HEK293T (cell line): ENCODE measurements around the gene HOOK1.

ENCODE experiments used
- CTCF ChIA-PET: fragments of 350-600 bp; formaldehyde crosslinking; extraction: SDS; loops from one replicate; lab custom pipeline; 2021; ENCODE audit warnings: antibody characterized with exemption, inconsistent platforms; lab: Yijun Ruan, JAX
- POLR2A ChIA-PET: fragments of 350-600 bp; formaldehyde crosslinking; extraction: SDS; loops from one replicate; lab custom pipeline; 2020; ENCODE audit warnings: antibody characterized with exemption, inconsistent platforms; lab: Yijun Ruan, JAX
- DNase-seq: peaks from one replicate; pipeline ENCODE4 v3.0.0; 2012; ENCODE audit warnings: mixed read lengths; ENCODE audit errors: extremely low spot score
- ARNT ChIP-seq: fragments of 450-650 bp; IDR thresholded peaks from 2 replicates; pipeline ENCODE4 v1.6.1; 2017; ENCODE audit warnings: mild to moderate bottlenecking
- BHLHE40 ChIP-seq: fragments of 450-650 bp; IDR thresholded peaks from 2 replicates; pipeline ENCODE4 v1.6.1; 2016; ENCODE audit warnings: mild to moderate bottlenecking, moderate library complexity, borderline replicate concordance
- CTBP1 ChIP-seq: fragments of 450-650 bp; IDR thresholded peaks from 2 replicates; pipeline ENCODE4 v1.6.1; 2016; ENCODE audit warnings: borderline replicate concordance
- ELF4 ChIP-seq: fragments of 450-650 bp; IDR thresholded peaks from 2 replicates; pipeline ENCODE4 v1.6.1; 2017; ENCODE audit warnings: antibody characterized with exemption
- FOXA1 ChIP-seq: fragments of 450-650 bp; IDR thresholded peaks from 2 replicates; pipeline ENCODE4 v1.6.1; 2016; ENCODE audit warnings: mild to moderate bottlenecking
- FOXK2 ChIP-seq: fragments of 450-650 bp; IDR thresholded peaks from 2 replicates; pipeline ENCODE4 v1.6.1; 2016; ENCODE audit warnings: mild to moderate bottlenecking
- FOXM1 ChIP-seq: fragments of 450-650 bp; IDR thresholded peaks from 2 replicates; pipeline ENCODE4 v1.6.1; 2017; ENCODE audit warnings: mild to moderate bottlenecking, borderline replicate concordance
- HDGF ChIP-seq: fragments of 450-650 bp; IDR thresholded peaks from 2 replicates; pipeline ENCODE4 v1.6.1; 2017; ENCODE audit warnings: antibody characterized with exemption, borderline replicate concordance
- L3MBTL2 ChIP-seq: fragments of 450-650 bp; conservative IDR thresholded peaks from 2 replicates; pipeline ENCODE4 v1.6.1; 2016; ENCODE audit warnings: mild to moderate bottlenecking
- LEF1 ChIP-seq: fragments of 450-650 bp; IDR thresholded peaks from 2 replicates; pipeline ENCODE4 v1.6.1; 2017; ENCODE audit warnings: mild to moderate bottlenecking, borderline replicate concordance
- NFRKB ChIP-seq: fragments of 450-650 bp; IDR thresholded peaks from 2 replicates; pipeline ENCODE4 v1.6.1; 2016; ENCODE audit warnings: mild to moderate bottlenecking, moderate library complexity
- PKNOX1 ChIP-seq: fragments of 450-650 bp; IDR thresholded peaks from 2 replicates; pipeline ENCODE4 v1.6.1; 2016
- SP1 ChIP-seq: fragments of 450-650 bp; IDR thresholded peaks from 2 replicates; pipeline ENCODE4 v1.6.1; 2017
- SUZ12 ChIP-seq: fragments of 450-650 bp; IDR thresholded peaks from 2 replicates; pipeline ENCODE4 v1.6.1; 2016; ENCODE audit warnings: mild to moderate bottlenecking
- TARDBP ChIP-seq: fragments of 450-650 bp; IDR thresholded peaks from 2 replicates; pipeline ENCODE4 v1.6.1; 2016
- ZNF384 ChIP-seq: fragments of 450-650 bp; IDR thresholded peaks from 2 replicates; pipeline ENCODE4 v1.6.1; 2016

Gene HOOK1

GRCh38 chr1:59814901-59815825 lies at the start of gene HOOK1:
HOOK1 (plus strand) TSS chr1:59814949; CDS start chr1:59815118, 169 bp downstream.
- CTCF ChIA-PET: interaction anchor here (0.6 to 0.9 kb wide), 2 partner anchors 9 to 1923 kb away, joined by 3 read pairs; no protein-coding TSS in a partner anchor
- DNase-seq: peak; percentile 41
- POLR2A ChIA-PET: interaction anchor here (0.6 to 2.3 kb wide), 13 partner anchors 8 to 134 kb away, joined by 3 to 10 read pairs (median 3); no protein-coding TSS in a partner anchor
- TF ChIP-seq L3MBTL2 (peak; percentile 95), SP1 (no peak)

- no peak for DNase-seq
- TF ChIP-seq PKNOX1 (no peak), ELF4 (no peak), L3MBTL2 (no peak), FOXM1 (no peak), FOXA1 (no peak), ZNF384 (no peak), FOXK2 (no peak), HDGF (no peak), LEF1 (no peak), BHLHE40 (no peak), NFRKB (no peak), TARDBP (no peak), CTBP1 (no peak), SUZ12 (no peak), ARNT (no peak), SP1 (no peak)
- CTCF ChIA-PET: no interaction called here
- POLR2A ChIA-PET: interaction anchor here (1.6 kb wide), 1 partner anchor 49 kb away, joined by 3 read pairs; the partner anchor contains the start of gene HOOK1
These were observed 49.6 kb upstream of the HOOK1 start for GRCh38 chr1:59765011-59765730.

GRCh38 chr1:59766227-59766855 lies 48.4 kb upstream of the HOOK1 start:
- TF ChIP-seq FOXM1 (no peak), L3MBTL2 (no peak), PKNOX1 (no peak), SUZ12 (no peak), CTBP1 (no peak), HDGF (no peak), SP1 (no peak), FOXA1 (no peak), NFRKB (no peak), BHLHE40 (no peak), TARDBP (no peak), LEF1 (no peak), ARNT (no peak), FOXK2 (no peak), ELF4 (no peak), ZNF384 (no peak)
- ChIA-PET CTCF (no interaction called here), POLR2A (interaction anchor here (1.6 kb wide), 1 partner anchor 48 kb away, joined by 3 read pairs; the partner anchor contains the start of gene HOOK1)

GRCh38 chr1:59767119-59767518 lies 47.6 kb upstream of the HOOK1 start:
- POLR2A ChIA-PET: no interaction called here
- TF ChIP-seq LEF1 (no peak), SUZ12 (no peak), CTBP1 (no peak), FOXK2 (no peak), ZNF384 (no peak), BHLHE40 (no peak), L3MBTL2 (no peak), NFRKB (no peak), FOXA1 (no peak)
- CTCF ChIA-PET: no interaction called here
- no peak for DNase-seq

More at GRCh38 chr1:59766227-59766855, 48.4 kb upstream of the HOOK1 start:
- no peak for DNase-seq

- no peak for DNase-seq
- TF ChIP-seq PKNOX1: no peak
- TF ChIP-seq ZNF384: no peak
- TF ChIP-seq CTBP1: no peak
- TF ChIP-seq FOXM1: no peak
- TF ChIP-seq BHLHE40: no peak
- no peak for TF ChIP-seq ELF4
- POLR2A ChIA-PET: no interaction called here
- CTCF ChIA-PET: interaction anchor here (0.7 kb wide), 1 partner anchor 11 kb away, joined by 4 read pairs; no protein-coding TSS in a partner anchor
These were observed 45.7 kb upstream of the HOOK1 start for GRCh38 chr1:59768792-59769735.
